K562 (cell line): Measurements from ENCODE around the gene ZNF775. TPM values are rescaled to one million over a fixed set of nuclear protein-coding genes. Genes with fewer than 3 reads are reported as not detected.

Experiments
- E2F1 ChIP-seq: sonication (generic); formaldehyde crosslinking; IDR thresholded peaks from 2 replicates; pipeline ENCODE4 v1.8.1; 2023; ENCODE audit warnings: mild to moderate bottlenecking, missing genetic modification reagents, moderate library complexity
- E2F5 ChIP-seq: sonication (generic); formaldehyde crosslinking; IDR thresholded peaks from 2 replicates; pipeline ENCODE4 v1.8.0; 2022; ENCODE audit warnings: mild to moderate bottlenecking, missing genetic modification reagents
- ELK3 ChIP-seq: fragments of 450-650 bp; formaldehyde crosslinking; IDR thresholded peaks from 2 replicates; pipeline ENCODE4 v1.4.0; 2020; ENCODE audit warnings: mild to moderate bottlenecking
- PCBP1 ChIP-seq: fragments of 200-400 bp; formaldehyde crosslinking; IDR thresholded peaks from 2 replicates; pipeline ENCODE4 v1.6.1; 2018; ENCODE audit warnings: mild to moderate bottlenecking, low read depth, low read length; ENCODE audit not compliant: poor library complexity, severe bottlenecking
- RFX1 ChIP-seq: fragments of 450-650 bp; IDR thresholded peaks from 2 replicates; pipeline ENCODE4 v1.6.1; 2016; ENCODE audit warnings: mild to moderate bottlenecking, moderate library complexity
- SP1 ChIP-seq: sonication (generic); formaldehyde crosslinking; IDR thresholded peaks from 2 replicates; pipeline ENCODE4 v1.8.1; 2022; ENCODE audit warnings: mild to moderate bottlenecking, missing genetic modification reagents
- STAT6 ChIP-seq: sonication (generic); formaldehyde crosslinking; IDR thresholded peaks from 2 replicates; pipeline ENCODE4 v1.8.1; 2023; ENCODE audit warnings: mild to moderate bottlenecking, missing genetic modification reagents
- TEAD1 ChIP-seq, 2 experiments: fragments of 450-650 bp in 1 of 2; sonication (generic) in 1 of 2; formaldehyde crosslinking; IDR thresholded peaks; 2 replicates each; pipeline versions ENCODE4 v1.4.0 to v1.8.0; 2020 to 2022; ENCODE audit warnings: mild to moderate bottlenecking in 2 of 2, missing genetic modification reagents in 1 of 2
- WHSC1 ChIP-seq: IDR thresholded peaks from one replicate; pipeline ENCODE4 v1.6.1; 2012; ENCODE audit warnings: low read length, control low read depth, inconsistent platforms
- ZFPM2 ChIP-seq: fragments of 250-450 bp; sonication (Bioruptor Pico); IDR thresholded peaks from 2 replicates; pipeline ENCODE4 v1.5.1; 2022; ENCODE audit warnings: mild to moderate bottlenecking
- ZFX ChIP-seq: sonication (generic); formaldehyde crosslinking; IDR thresholded peaks from 2 replicates; pipeline ENCODE4 v1.8.0; 2022; ENCODE audit warnings: mild to moderate bottlenecking, missing genetic modification reagents, moderate library complexity
- ZNF12 ChIP-seq: sonication (generic); formaldehyde crosslinking; IDR thresholded peaks from 2 replicates; pipeline ENCODE4 v1.4.0; 2020; ENCODE audit warnings: mild to moderate bottlenecking, missing genetic modification reagents
- ZNF277 ChIP-seq: fragments of 250-450 bp; sonication (Bioruptor Pico); IDR thresholded peaks from 2 replicates; pipeline ENCODE4 v1.8.0; 2022; ENCODE audit warnings: inconsistent platforms, mild to moderate bottlenecking, moderate library complexity, borderline replicate concordance
- ZNF449 ChIP-seq: fragments of 250-450 bp; sonication (Bioruptor Pico); IDR thresholded peaks from 2 replicates; pipeline ENCODE4 v1.8.0; 2022; ENCODE audit warnings: moderate library complexity, mild to moderate bottlenecking, inconsistent platforms
- ZNF655 ChIP-seq: fragments of 250-450 bp; sonication (Bioruptor Pico); IDR thresholded peaks from 2 replicates; pipeline ENCODE4 v1.5.0; 2021
- ZNF717 ChIP-seq: fragments of 250-450 bp; sonication (Bioruptor Pico); IDR thresholded peaks from 2 replicates; pipeline ENCODE4 v1.5.0; 2021
- polyA plus RNA-seq, 8 experiments: library from polyadenylated mRNA; depleted of rRNA in 4 of 8; stranded (reverse) in 5 of 8; unstranded in 3 of 8; fragments of >200 nt; fragmentation: Nextera tagmentation in 2 of 8; fragmentation: Illumina TruSeq in 1 of 8; extraction: Ambion mirVana in 2 of 8; extraction: Trizol in 1 of 8; gene quantifications; 2 replicates each; pipeline versions ENCODE4 v1.2.1 to v1.2.3, GENCODE V29; 2011 to 2014; ENCODE audit warnings: inconsistent platforms in 1 of 8, missing spikeins in 1 of 8
- total RNA-seq, 7 experiments: library from RNA; depleted of rRNA in 6 of 7; stranded (reverse); fragments of >200 nt in 6 of 7; fragmentation: Illumina TruSeq in 2 of 7; extraction: Trizol in 2 of 7; gene quantifications; 2 replicates each; pipeline versions ENCODE4 v1.2.1 to v1.2.3, GENCODE V29; 2011 to 2021; ENCODE audit warnings: low replicate concordance in 1 of 7

The ZNF775 gene
- total and polyA plus RNA-seq, 9 of the 15 experiments (the other 6 are each of a cell fraction or from before 2014, with no cell fraction given), result 0.04 to 18.7 (median 4.9) TPM

GRCh38 chr7:150369748-150370501 is 9.2 kb upstream of the ZNF775 start (continued):
- TF ChIP-seq E2F1 (CRISPR knock-in tag) (no peak), ZFX (CRISPR knock-in tag) (no peak; the same call in 1 of the 2 replicates), WHSC1 (peak; percentile 83), SP1 (CRISPR knock-in tag) (peak; percentile 66; the same call in 1 of the 2 replicates), ZFPM2 (CRISPR knock-in tag) (no peak), ZNF449 (CRISPR knock-in tag) (no peak), ZNF12 (CRISPR knock-in tag) (no peak), STAT6 (CRISPR knock-in tag) (0 out of 2 replicates have a peak, but pooled peaks have one; percentile 75), TEAD1 (CRISPR knock-in tag; IDR thresholded peaks at IDR 0.05) (peak in 1 of 2 experiments; percentile 57; a peak in 1 of 4 replicates), E2F5 (CRISPR knock-in tag) (peak; percentile 63; the same call in 1 of the 2 replicates), ELK3 (CRISPR knock-in tag) (no peak), PCBP1 (no peak), ZNF717 (CRISPR knock-in tag) (no peak), RFX1 (no peak), ZNF655 (no peak), ZNF277 (peak; percentile 6; the same call in 1 of the 2 replicates)
